OCI-LY3 (cell line): ENCODE data around the gene SLCO1B1.
"Not testable (repeated sequence)": the region's sequence is repeated elsewhere in the genome, so short reads cannot be mapped to it uniquely, and the experiment has no call there.

Experiments used
- H2AFZ ChIP-seq: fragments of 200-600, 300-600 bp; shearing (Covaris generic); 2 replicates; pipeline ENCODE4 v1.6.0; 2014; ENCODE audit warnings: antibody characterized with exemption, low read depth, low read length
- H3K27ac ChIP-seq: fragments of 200-600, 300-600 bp; sonication (generic); 2 replicates; pipeline ENCODE4 v1.5.1; 2014; ENCODE audit warnings: mild to moderate bottlenecking, low read length, moderate library complexity, mixed read lengths
- H3K27me3 ChIP-seq: fragments of 200-600, 300-600 bp; sonication (generic); 2 replicates; pipeline ENCODE4 v1.6.1; 2014; ENCODE audit warnings: low read depth, low read length, mixed read lengths
- H3K36me3 ChIP-seq: fragments of 200-600, 300-600 bp; sonication (generic); replicated peaks from 2 replicates; pipeline ENCODE3; 2014; ENCODE audit warnings: low read depth, low read length, mixed read lengths
- H3K4me1 ChIP-seq: fragments of 300-600, 200-600 bp; sonication (generic); 2 replicates; pipeline ENCODE4 v1.6.1; 2014; ENCODE audit warnings: low read length, mixed read lengths
- H3K4me2 ChIP-seq: fragments of 200-600, 300-600 bp; sonication (generic); 2 replicates; pipeline ENCODE4 v1.6.1; 2014; ENCODE audit warnings: low read length, mixed read lengths
- H3K4me3 ChIP-seq: fragments of 300-600, 200-600 bp; sonication (generic); 2 replicates; pipeline ENCODE4 v1.5.1; 2014; ENCODE audit warnings: antibody characterized with exemption, mild to moderate bottlenecking, low read length, moderate library complexity
- H3K79me2 ChIP-seq: fragments of 300-600, 200-600 bp; shearing (Covaris generic); 2 replicates; pipeline ENCODE4 v1.6.1; 2014; ENCODE audit warnings: mild to moderate bottlenecking, low read length, mixed read lengths
- H3K9ac ChIP-seq: fragments of 300-600, 200-600 bp; shearing (Covaris generic); 2 replicates; pipeline ENCODE4 v1.6.0; 2014; ENCODE audit warnings: mild to moderate bottlenecking, low read length, moderate library complexity
- H3K9me3 ChIP-seq: fragments of 200-600, 300-600 bp; shearing (Covaris generic); 2 replicates; pipeline ENCODE4 v1.6.1; 2014; ENCODE audit warnings: low read length, mixed read lengths; ENCODE audit not compliant: insufficient read depth
- H4K20me1 ChIP-seq: fragments of 200-600, 300-600 bp; sonication (generic); 2 replicates; pipeline ENCODE4 v1.6.1; 2016; ENCODE audit warnings: low read length, mixed read lengths; ENCODE audit not compliant: insufficient read depth
- CTCF ChIP-seq: fragments of 200-600, 300-600 bp; sonication (generic); IDR thresholded peaks from 2 replicates; pipeline ENCODE4 v1.5.1; 2014; ENCODE audit warnings: antibody characterized with exemption, low read length, low read depth
- EZH2phosphoT487 ChIP-seq: fragments of 200-600 bp; shearing (Covaris generic); IDR thresholded peaks from 2 replicates; pipeline ENCODE4 v1.6.1; 2018; ENCODE audit warnings: antibody characterized with exemption, mixed run types, low read depth

The SLCO1B1 gene

GRCh38 chr12:21130998-21131397, at the start of gene SLCO1B1:
Gene SLCO1B1 (plus strand): TSS chr12:21131194. CDS start chr12:21141575, 10,381 bp downstream.
- H3K4me3 ChIP-seq = no peak within 1 kb of the TSS
- H3K27me3 ChIP-seq = no peaks in the 10 kb centered on the region
- no peak within 1 kb of the TSS for H3K9ac ChIP-seq
- no peak within 1 kb of the TSS for H3K4me2 ChIP-seq
- no peak within 1 kb of the TSS for H2AFZ ChIP-seq
- no peaks in the 10 kb centered on the region for H3K9me3 ChIP-seq
- H3K27ac ChIP-seq = no peak within 1 kb of the TSS
- H3K36me3 ChIP-seq = no peaks in the 10 kb centered on the region
- no peaks in the 10 kb centered on the region for H3K79me2 ChIP-seq
- H4K20me1 ChIP-seq = no peaks in the 10 kb centered on the region
- TF ChIP-seq EZH2phosphoT487 = no peak
- TF ChIP-seq CTCF = no peak
- no peaks in the 10 kb centered on the region for H3K4me1 ChIP-seq

- not testable (repeated sequence) for H2AFZ ChIP-seq, H3K79me2 ChIP-seq, H3K9me3 ChIP-seq, H3K4me2 ChIP-seq, H3K9ac ChIP-seq, H3K27me3 ChIP-seq, H4K20me1 ChIP-seq, H3K4me3 ChIP-seq, H3K27ac ChIP-seq, H3K36me3 ChIP-seq, H3K4me1 ChIP-seq
These were observed 46.2 kb upstream of the SLCO1B1 start for GRCh38 chr12:21084753-21085152.

- Histone ChIP-seq H3K27ac (no peak overlapping the region), H4K20me1 (no peaks in the 10 kb centered on the region), H3K4me2 (no peak overlapping the region), H3K4me3 (no peak overlapping the region), H3K9ac (no peak overlapping the region), H3K4me1 (no peaks in the 10 kb centered on the region), H3K36me3 (no peaks in the 10 kb centered on the region), H3K9me3 (no peaks in the 10 kb centered on the region), H3K79me2 (no peaks in the 10 kb centered on the region), H3K27me3 (no peaks in the 10 kb centered on the region), H2AFZ (no peak overlapping the region)
- TF ChIP-seq CTCF (no peak), EZH2phosphoT487 (no peak)
These were observed 19.3 kb upstream of the SLCO1B1 start for GRCh38 chr12:21111732-21112131.

GRCh38 chr12:21113266-21113665, 17.7 kb upstream of the SLCO1B1 start:
- Histone ChIP-seq H3K27me3 (no peaks in the 10 kb centered on the region), H4K20me1 (no peaks in the 10 kb centered on the region), H3K4me3 (no peak overlapping the region), H2AFZ (no peak overlapping the region), H3K36me3 (no peaks in the 10 kb centered on the region), H3K4me2 (no peak overlapping the region), H3K9me3 (no peaks in the 10 kb centered on the region), H3K79me2 (no peaks in the 10 kb centered on the region), H3K27ac (no peak overlapping the region), H3K9ac (no peak overlapping the region), H3K4me1 (no peaks in the 10 kb centered on the region)
- TF ChIP-seq EZH2phosphoT487 = no peak
- TF ChIP-seq CTCF = no peak

GRCh38 chr12:21117995-21118394, 13.0 kb upstream of the SLCO1B1 start:
- H2AFZ ChIP-seq = no peak overlapping the region
- H3K4me1 ChIP-seq = no peaks in the 10 kb centered on the region
- TF ChIP-seq EZH2phosphoT487 (no peak), CTCF (no peak)
- no peak overlapping the region for H3K4me2 ChIP-seq
- no peaks in the 10 kb centered on the region for H3K36me3 ChIP-seq
- H3K27me3 ChIP-seq = no peaks in the 10 kb centered on the region
- H4K20me1 ChIP-seq = no peaks in the 10 kb centered on the region
- no peaks in the 10 kb centered on the region for H3K9me3 ChIP-seq
- H3K27ac ChIP-seq = no peak overlapping the region
- no peak overlapping the region for H3K4me3 ChIP-seq
- H3K9ac ChIP-seq = no peak overlapping the region
- H3K79me2 ChIP-seq = no peaks in the 10 kb centered on the region
